HG03354 (cell line): Measurements from ENCODE around the gene KLHL18.

Experiments used
- ATAC-seq: cut with Tn5 transposase; IDR thresholded peaks from one replicate; pipeline ENCODE4 v1.9.1; 2021; ENCODE audit warnings: mild to moderate bottlenecking; ENCODE audit not compliant: unreplicated experiment, poor library complexity, severe bottlenecking

KLHL18 gene

DNA sequence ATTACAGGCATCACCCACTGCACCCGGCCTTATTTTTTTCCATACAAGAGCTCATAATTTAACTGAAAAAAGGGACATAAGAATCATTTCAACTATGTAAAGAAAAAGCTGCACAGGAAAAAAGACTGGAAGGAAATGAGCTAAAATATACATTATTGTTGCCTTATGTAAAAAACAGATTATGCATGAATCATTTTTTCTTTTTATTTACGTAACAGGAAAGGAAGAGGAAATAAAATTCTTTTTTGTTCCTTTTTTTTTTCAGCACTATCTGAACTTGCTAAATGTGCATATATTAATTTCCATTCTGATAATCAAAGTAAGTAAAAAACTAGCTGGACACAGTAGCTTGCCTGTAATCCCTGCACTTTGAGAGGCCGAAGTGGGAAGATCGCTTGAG lies 12.2 kb upstream of the KLHL18 start:
- ATAC-seq: no peak

DNA sequence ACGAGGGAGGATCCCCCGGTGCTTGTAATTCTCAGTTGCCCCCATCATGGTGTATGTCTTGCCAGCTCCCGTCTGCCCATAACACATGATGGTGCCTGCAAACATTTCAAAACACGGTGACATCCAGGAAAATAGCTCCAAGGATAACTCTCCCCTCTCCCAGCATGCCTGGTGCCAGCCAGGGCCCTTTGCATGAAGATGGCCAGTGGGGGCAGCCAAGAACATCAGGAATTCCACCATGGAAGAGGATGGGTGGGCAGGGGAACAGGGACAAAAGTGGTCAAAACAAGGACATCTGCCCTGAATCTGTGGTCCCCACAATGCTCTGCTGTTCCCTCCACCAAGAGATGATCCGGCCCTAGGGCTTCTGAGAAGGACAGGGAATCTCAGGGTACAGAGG lies 9.2 kb upstream of the KLHL18 start:
- ATAC-seq: no peak

DNA sequence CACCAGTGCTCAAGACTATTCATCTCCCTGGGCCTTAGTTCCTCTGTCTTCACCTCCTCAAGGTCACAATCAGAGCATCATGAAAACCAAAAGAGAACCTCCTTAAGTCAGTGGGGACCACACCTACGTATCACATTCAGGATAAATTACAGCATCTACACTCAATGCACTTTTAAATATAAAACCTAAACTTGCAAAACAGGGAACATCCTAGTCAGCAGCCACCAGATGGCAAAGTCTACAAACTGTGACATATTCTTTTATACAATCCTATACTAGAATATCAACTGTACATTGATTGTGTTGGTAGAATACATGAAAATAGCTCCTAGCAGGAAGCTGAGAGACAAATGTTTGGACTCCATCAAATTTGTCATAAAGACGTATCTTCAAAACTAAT lies 8.1 kb upstream of the KLHL18 start:
- ATAC-seq: no peak

DNA sequence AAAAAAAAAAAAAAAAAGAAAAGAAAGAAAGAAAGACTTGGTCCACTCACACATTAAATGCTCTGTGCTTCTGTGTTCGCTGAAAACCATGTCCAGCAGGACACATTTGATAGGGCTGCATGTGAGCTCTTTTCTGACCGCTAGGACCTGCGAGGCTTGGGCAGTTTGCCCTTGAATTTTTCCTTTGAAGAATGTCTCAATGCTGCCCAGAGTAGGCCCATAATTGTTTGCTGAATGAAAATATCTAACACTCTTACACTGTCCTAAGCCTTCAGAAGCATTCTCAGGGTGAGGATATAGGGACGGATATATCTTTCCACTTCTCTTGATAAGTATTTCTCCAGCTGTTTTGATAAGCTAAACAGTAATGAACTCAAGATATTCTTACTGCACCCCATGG lies 6.2 kb upstream of the KLHL18 start:
- ATAC-seq: no peak

DNA sequence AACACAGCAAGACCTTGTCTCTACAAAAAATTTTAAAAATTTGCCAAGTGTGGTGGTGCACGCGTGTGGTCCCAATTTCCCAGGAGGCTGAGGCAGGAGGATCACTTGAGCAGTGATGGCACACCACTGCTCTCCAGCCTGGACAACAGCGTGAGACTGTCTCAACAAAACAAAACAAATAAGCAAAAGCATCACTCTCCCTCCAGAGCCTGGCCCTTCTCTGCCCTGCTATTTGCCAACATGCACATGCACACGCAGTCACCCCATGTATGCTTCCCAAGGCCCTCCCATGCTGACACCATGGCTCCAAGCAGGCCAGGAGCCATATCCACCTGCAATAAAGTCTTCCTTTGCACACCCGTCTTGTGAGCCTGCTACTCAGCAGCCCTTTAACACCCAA lies 2.2 kb upstream of the KLHL18 start:
- ATAC-seq: no peak

DNA sequence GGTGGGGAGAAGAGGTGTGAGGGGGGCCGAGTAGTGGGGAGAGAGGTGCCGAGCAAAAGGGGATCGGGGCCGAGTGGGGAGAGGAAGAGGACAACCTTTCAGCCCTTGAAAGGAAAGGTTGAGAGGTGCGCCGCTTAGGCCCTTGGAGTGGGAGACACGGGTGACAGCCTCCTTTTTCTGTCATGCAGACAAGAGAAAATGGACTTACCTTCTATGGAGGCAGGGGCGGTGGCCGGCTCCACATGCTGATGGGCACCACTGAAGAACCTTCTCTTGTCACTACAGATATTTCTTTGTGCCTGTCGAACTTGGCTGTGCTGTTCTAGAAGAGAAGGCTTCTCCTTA lies 421 bp downstream of the KLHL18 start:
- ATAC-seq: no peak

DNA sequence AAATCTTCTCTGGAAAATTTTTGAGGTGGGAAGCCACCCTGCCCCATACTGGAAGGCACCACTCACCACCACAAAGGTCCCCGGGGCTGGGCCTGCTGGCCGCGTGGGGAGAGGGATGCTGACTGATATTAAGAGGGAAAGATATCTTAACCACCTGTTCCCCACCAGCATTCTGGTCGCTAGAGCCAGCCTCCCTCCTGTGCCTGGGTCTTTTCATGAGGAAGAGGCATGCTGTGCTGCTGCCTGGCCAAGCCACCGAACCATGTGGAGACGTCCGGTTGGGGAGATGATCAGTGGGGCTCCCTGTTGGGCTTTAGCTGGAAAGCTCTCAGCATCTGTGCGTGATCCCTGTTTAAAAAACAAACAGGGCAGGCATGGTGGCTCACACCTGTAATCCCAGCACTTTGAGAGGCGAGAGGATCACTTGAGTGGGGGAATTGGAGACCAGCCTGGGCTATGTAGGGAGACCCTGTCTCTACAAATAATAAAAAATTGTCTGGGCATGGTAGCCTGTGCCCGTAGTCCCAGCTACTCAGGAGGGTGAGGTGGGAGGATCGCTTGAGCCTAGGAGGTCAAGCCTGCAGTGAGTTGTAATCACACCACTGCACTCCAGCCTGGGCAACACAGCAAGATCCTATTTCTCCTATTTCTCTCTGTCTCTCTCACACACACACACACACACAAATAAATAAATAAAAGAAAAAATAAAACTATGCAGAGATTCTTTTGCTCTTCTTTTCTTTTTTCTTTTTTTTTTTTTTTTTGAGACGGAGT lies 1.0 kb downstream of the KLHL18 start:
- ATAC-seq: no peak

DNA sequence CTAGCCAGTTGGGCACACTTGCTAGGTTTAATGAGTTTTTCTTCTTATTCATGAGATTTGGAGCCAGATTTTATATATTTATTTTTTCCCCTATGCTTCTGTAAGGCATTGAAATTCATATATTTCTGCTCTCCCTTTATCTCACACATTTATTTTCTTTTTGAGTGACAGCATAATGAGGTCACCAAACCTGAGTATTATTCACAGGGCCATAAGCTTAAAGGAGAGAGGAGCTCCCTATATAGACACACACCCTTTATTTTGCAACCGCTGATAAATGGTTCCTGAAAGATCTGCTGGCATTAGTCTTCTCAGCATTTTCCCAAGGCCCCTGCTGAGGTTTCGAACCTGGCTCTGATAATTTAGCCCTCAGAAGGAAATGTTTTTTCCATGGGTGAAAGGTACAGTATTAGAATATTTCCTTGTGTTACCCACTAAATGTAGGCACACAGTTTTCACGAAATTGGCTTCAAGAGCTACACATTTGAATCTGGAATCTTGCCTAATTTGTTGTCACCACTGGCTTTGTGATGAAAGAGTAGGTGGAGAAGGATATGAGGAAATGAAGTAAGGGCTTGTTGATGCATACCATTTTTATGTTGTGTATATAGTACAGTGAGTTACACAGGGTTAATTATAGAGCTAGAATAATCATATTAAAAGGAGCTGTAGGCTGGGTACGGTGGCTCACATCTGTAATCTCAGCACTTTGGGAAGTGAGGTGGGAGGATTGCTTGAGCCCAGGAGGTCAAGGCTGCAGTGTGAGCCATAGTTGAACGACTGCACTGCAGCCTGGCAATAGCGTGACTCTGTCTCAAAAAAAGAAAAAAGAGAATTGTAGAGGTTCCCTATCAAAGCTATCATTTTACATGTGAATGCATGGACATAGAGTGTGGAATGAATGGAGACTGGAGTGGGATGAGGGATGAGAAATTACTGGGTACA lies 6.5 kb downstream of the KLHL18 start:
- ATAC-seq: no peak

DNA sequence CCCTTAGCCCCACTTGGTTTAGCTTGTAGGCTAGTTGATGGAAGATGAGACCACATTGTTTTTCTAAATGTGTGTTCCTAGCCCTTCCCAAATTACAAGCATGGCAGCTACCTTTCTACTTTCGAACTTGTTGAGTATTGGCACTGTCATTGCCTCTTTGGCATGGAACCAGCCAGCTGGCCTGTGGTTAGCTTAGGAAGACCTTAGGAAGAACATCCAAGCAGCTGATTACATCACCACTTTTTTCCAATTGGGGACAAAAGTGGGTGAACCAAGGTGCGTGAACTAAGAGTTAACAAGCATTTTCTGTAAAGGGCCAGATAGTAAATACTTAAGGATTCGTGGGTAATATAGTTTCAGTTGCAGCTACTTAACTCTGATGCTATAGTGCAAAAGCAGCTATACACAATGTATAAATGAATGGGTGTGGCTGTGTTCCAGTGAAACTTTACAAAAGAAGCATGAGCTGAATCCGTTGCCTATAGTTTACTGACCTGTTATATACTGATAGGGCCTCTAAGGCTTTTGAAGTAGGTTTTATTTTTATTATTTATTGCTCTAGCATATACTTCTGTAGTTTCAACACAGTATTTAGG lies 8.5 kb downstream of the KLHL18 start:
- peak; percentile 13 for ATAC-seq

DNA sequence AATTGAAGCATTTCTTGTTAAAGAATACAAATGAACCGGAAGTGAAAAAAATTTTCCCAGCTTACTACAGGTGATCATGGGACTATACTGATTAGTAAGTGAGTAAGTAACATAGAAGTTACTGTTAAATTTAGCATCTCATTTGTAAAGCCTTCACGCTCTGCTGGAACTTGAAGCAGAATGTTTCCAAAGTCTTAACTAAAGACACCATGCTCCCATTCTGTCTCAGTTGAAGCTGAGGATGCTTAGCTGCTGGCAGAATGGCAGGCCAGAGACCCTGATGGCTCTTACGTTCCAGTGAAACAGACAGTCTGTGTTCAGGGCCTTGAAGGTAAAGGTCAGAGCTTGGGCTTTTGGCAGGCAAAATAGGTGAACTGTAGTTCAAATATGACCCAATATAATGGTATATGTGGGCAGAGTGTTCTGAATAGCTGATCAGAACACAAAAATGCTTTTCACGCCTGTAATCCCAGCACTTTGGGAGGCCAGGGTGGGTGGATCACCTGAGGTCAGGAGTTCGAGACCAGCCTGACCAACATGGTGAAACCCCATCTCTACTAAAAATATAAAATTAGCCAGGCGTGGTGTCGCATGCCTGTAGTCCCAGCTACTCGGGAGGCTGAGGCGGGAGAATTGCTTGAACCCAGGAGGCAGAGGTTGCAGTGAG lies 9.1 kb downstream of the KLHL18 start:
- ATAC-seq: peak; percentile 61

DNA sequence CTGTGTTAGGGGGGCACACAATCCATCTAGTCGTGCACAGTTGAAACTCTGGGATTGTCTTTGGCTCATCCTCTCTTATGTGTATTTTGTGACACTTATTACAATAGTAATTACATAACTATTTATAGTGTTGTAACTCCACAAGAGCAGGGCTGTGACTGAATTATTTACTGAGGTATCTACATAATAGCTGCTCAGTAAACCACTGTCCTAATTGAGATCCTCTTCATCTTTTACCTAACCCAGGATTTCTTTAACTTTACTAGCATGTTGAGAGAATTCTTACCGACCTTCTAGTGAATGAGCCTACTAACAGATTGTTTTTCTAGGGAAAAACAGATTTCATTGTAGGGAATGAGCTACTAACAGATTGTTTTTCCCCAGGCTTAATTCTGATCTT lies 11.1 kb downstream of the KLHL18 start:
- ATAC-seq: no peak

DNA sequence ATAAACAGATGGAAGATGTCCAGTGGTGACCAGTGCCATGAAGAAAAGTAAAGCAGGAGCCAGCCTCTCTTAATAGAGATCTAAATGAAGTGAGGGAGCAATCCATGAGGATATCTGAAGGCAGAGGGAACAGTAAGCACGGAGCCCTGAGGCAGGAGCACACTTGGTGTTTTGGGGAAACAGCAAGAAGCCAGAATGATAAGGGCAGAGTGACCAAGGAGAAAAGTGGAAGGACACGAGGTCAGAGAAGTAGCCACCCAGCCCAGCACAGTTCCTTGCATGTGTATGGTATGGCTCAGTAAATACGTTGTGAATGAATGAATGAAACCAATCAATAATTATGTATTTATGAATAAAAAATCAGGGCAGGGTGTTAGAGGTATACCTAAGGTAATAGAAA lies 11.6 kb downstream of the KLHL18 start:
- no peak for ATAC-seq

DNA sequence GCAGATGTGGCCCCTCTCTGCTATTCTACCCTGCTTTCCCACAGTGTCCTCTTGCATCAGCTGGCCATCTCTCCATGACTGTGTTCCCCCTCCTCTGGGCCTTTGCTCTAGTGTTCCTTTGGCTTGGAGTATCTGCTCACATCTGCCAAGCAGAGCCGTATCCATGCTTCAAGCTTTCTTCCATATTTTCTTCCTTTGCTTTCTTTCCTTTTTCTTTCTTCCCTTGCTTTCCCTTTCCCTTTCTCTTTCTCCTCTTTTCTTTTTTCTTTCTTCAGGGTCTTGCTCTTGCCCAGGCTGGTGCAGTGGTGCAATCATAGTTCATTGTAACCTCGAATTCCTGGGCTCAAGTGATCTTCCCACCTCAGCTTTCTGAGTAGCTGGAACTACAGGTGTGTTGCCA lies 12.6 kb downstream of the KLHL18 start:
- ATAC-seq: no peak

DNA sequence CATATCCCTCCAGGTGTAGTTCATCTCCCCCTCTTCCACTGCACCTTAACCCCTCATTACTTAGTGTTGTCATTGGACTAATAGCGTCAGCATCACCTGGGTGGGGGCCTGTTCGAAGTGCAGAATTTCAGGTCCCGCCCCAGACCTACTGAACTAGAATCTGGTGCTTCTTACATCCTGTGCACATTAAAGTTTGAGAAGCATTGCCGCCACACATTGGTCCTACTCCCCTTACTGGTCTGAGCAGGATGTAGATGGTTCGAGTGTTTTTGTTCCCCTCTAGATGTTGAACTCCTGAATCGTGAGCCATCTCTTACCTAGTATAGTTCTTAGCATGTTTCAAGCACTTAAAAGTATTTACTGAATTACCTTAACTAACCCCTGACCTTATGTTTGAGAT lies 13.2 kb downstream of the KLHL18 start:
- no peak for ATAC-seq

DNA sequence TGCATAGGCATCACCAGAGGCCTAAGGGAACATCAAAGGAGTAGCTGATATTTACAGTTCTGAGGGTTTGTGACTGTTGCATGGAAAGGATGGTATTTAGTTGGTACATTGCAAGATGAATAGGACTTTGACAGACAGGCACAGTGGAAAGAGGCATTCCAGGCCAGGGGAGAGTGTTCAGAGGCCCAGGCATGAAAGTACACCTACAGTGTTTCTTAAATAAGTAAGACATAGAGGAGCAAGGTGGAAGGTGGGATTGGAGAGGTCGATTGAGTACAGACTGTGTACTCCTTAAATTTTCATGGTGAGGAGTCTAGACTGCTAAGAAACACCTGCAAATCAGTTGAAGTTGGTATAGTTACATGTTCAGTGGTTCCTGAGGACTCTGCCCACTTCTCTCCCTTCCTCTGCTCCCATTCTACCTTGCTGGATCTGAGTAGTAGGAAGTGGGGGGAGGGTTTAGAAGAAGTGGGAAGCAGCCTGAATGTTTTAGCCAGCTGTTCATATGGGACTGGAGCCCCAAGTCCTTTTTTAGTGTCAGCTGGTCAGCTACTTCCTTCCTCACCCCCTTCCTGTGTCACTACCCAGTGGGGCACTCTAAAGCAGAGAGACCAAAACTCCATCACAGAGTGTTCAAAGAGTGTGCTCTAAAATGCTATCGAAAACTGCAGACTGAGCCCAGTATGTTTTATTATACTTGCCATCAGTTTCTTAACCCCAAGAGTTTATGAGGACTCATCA lies 14.0 kb downstream of the KLHL18 start:
- ATAC-seq: no peak

DNA sequence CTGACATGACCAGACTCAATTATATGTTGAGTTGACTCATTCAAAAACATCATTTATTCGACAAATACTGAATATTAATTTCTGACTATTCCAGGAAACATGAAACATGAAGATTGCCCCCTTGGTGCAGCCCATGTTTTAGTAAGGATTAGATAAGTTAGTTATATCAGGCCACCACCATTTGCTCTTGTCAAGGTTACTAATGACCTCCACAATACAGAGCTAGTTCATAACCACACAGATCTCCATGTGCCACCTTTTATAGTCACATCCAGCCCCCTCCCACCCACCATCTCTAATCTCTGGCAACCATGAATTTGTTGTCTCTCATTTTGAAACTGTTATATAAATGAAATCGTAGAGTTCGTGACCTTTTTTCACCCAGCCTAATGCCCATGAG lies 15.7 kb downstream of the KLHL18 start:
- no peak for ATAC-seq

DNA sequence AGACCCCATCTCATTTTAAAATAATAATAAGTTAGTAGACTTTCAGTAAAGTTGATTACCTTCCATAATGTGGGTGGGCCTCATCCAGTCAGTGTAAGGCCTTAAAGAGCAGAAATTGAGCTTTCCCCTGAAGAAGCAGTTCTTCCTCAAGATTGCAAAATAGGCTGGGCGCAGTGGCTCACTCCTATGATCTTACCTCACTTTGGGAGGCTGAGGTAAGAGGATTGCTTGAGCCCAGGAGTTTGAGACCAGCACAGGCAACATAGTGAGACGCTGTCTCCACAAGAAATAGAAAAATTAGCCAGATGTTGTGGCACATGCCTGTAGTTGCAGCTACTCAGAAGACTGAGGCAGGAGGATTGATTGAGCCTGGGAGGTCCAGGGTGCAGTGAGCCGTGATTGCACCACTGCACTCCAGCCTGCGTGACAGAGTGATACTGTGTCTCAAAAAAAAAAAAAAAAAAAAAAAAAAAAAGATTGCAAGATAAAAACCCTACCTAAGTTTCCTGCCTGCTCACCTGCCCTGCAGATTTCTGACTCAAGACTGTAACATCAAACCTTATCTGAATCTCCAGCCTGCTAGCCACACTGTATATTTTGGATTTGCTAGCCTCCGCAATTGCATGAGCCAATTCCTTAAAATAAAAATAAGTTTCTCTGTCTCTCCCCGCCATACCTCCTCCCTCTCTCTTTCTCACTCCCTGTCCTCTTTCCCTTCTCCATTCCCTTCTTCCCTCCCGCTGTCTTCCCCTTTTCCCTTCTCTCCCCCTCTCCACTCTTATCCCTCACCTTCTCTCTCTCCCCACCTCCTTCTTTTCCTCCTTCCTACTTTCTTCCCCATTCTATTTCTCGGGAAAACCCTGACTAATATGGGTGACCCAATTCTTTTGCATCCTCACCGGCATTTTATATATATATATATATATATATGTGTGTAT lies 16.9 kb downstream of the KLHL18 start:
- ATAC-seq: no peak

DNA sequence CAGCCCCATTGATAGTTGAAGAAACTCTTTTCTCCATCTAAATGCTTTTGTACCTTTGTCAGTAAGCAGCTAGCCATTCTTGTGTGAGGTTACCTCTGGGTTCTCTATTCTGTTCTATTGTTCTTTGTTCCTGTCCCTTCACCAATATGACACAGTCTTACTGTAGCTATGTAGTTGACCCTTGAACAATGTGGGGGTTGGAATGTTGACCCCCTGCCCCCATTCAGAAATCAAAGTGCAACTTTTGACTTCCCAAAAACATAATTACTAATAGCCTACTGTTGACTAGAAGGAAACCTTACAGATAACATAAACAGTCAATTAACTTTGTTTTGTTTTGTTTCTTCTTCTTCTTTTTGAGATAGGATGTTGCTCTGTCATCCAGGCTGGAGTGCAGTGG lies 18.7 kb downstream of the KLHL18 start:
- ATAC-seq: no peak

DNA sequence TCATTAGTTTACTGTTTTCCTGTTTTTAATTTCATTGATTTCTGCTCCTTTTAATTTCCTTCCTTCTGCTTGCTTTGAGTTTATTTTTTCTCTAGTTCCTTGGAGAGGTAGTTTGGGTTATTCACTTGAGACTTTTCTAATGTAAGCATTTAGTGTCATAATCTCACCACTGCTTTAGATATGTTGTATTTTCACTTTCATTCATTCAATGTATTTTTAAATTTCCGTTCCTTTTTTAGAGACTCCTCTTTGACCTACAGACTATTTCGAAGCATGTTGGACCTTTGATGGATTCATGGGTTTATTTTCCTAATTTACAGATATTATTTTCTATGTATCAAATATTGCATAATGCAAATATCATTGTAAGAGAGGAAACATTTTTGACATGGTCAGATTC lies 23.3 kb downstream of the KLHL18 start:
- ATAC-seq: no peak
